ENCODE data around the gene RNF19B. TPM values are rescaled to one million over a fixed set of nuclear protein-coding genes. Genes with fewer than 3 reads are reported as not detected.

The RNF19B gene
- total RNA-seq, 1 experiment from 2014 or later, result 15.0 TPM

- no peak overlapping the region for H2BK12ac ChIP-seq (ENCODE audit: insufficient read length, low read depth, low read length)
- H4K20me1 ChIP-seq (ENCODE audit: control insufficient read depth, insufficient read depth, insufficient read length), result no peaks in the 10 kb centered on the region
- no CpG with 5 or more reads among the region's 2 CpGs for WGBS (ENCODE audit: extremely low coverage, insufficient read length, low lambda C conversion rate)
These were observed 4.3 kb downstream of the RNF19B start for GRCh38 chr1:32960342-32960741.

More at GRCh38 chr1:32960342-32960741, 4.3 kb downstream of the RNF19B start:
- Histone ChIP-seq H4K8ac (replicated peaks; ENCODE audit: insufficient read length, low read depth, low read length) (no peak overlapping the region), H3K79me1 (ENCODE audit: insufficient read depth, low read depth, low read length, poor library complexity, severe bottlenecking) (no peaks in the 10 kb centered on the region), H3K23me2 (ENCODE audit: insufficient read length, low read depth, low read length, poor library complexity, severe bottlenecking) (no peaks in the 10 kb centered on the region), H3K18ac (ENCODE audit: insufficient read length, low read depth, low read length) (no peak overlapping the region), H3K27me3 (ENCODE audit: insufficient read depth, low read length) (no peaks in the 10 kb centered on the region), H2AFZ (ENCODE audit: low read length) (no peak overlapping the region), H3K79me2 (ENCODE audit: insufficient read depth, low read length) (peaks cover 2% of the 10 kb centered on the region; the same call in 1 of the 2 replicates), H4K91ac (ENCODE audit: insufficient read length, low read depth, low read length) (no peak overlapping the region), H3K27ac (ENCODE audit: insufficient read length, low read depth, low read length) (no peak overlapping the region), H2BK20ac (ENCODE audit: low read depth, low read length, poor library complexity, severe bottlenecking) (no peak overlapping the region), H2BK5ac (ENCODE audit: insufficient read length, low read length) (no peak overlapping the region), H2BK15ac (ENCODE audit: low read depth, low read length) (no peak overlapping the region), H3K56ac (ENCODE audit: insufficient read length, low read depth, low read length) (no peak overlapping the region), H3K4me2 (ENCODE audit: insufficient read depth, insufficient read length, low read length) (no peak overlapping the region), H3K9ac (ENCODE audit: extremely low read depth, insufficient read length, low read length) (no peak overlapping the region), H3K4me1 (ENCODE audit: insufficient read depth, low read length) (peaks cover 4% of the 10 kb centered on the region; the same call in 1 of the 2 replicates), H2AK5ac (ENCODE audit: insufficient read length, low read length) (no peak overlapping the region), H2BK120ac (ENCODE audit: low read depth, low read length, poor library complexity, severe bottlenecking) (no peak overlapping the region), H4K5ac (ENCODE audit: insufficient read length, low read depth, low read length) (no peak overlapping the region), H3K14ac (ENCODE audit: insufficient read depth, low read length) (no peak overlapping the region), H3K4ac (ENCODE audit: low read depth, low read length) (no peak overlapping the region), H3T11ph (ENCODE audit: low read length) (no peak overlapping the region), H3K9me3 (ENCODE audit: control insufficient read depth, low read depth, low read length) (no peaks in the 10 kb centered on the region), H3K23ac (ENCODE audit: insufficient read length, low read depth, low read length) (no peak overlapping the region)
- H3K36me3 Mint-ChIP-seq (ENCODE audit: insufficient read depth in 1 of 3, low read depth in 3 of 3), result 0 out of 7 replicates have a peak, but pooled peaks cover 0 to 3% (median 0%) of the 10 kb centered on the region in 3 experiments
- H3K4me1 Mint-ChIP-seq, result peaks cover 19 to 20% of the 10 kb centered on the region in 2 experiments
- 0 out of 5 replicates have a peak, but pooled peaks cover 0 to 2% of the 10 kb centered on the region in 2 experiments for H3K9me3 Mint-ChIP-seq
- TF ChIP-seq, protein P1, sequence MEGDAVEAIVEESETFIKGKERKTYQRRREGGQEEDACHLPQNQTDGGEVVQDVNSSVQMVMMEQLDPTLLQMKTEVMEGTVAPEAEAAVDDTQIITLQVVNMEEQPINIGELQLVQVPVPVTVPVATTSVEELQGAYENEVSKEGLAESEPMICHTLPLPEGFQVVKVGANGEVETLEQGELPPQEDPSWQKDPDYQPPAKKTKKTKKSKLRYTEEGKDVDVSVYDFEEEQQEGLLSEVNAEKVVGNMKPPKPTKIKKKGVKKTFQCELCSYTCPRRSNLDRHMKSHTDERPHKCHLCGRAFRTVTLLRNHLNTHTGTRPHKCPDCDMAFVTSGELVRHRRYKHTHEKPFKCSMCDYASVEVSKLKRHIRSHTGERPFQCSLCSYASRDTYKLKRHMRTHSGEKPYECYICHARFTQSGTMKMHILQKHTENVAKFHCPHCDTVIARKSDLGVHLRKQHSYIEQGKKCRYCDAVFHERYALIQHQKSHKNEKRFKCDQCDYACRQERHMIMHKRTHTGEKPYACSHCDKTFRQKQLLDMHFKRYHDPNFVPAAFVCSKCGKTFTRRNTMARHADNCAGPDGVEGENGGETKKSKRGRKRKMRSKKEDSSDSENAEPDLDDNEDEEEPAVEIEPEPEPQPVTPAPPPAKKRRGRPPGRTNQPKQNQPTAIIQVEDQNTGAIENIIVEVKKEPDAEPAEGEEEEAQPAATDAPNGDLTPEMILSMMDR (conservative IDR thresholded peaks at IDR 0.05), result no peak
- peaks cover 5% of the 10 kb centered on the region for H3K27me3 Mint-ChIP-seq (ENCODE audit: low read depth)
- no peak overlapping the region for H3K27ac Mint-ChIP-seq
- no peak for DNase-seq
- H3K4me3 Mint-ChIP-seq, result no peak overlapping the region; a peak in 1 of 5 replicates

Measured in H9 (cell line).